Measurements from ENCODE around the gene CASS4.

DNA sequence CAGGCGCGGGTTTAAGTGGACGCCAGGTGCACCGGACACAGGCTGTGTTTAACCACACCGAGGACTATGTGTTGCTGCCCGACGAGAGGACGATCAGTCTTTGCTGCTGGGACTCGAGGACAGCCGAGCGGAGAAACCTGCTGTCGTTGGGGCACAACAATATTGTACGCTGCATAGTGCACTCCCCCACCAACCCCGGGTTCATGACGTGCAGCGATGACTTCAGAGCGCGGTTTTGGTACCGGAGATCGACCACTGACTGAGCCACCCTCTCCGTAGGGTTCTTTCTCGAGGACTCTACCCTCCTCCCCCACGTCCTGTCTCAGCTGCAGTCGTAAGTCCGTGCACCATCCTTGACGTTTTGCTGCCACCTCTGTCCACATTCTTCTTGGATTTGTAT is 8.6 kb upstream of the CASS4 start:
- no peak for TF ChIP-seq POLR2A (IDR thresholded peaks at IDR 0.05; ENCODE audit: low read depth, low read length)
- TF ChIP-seq, protein P1, sequence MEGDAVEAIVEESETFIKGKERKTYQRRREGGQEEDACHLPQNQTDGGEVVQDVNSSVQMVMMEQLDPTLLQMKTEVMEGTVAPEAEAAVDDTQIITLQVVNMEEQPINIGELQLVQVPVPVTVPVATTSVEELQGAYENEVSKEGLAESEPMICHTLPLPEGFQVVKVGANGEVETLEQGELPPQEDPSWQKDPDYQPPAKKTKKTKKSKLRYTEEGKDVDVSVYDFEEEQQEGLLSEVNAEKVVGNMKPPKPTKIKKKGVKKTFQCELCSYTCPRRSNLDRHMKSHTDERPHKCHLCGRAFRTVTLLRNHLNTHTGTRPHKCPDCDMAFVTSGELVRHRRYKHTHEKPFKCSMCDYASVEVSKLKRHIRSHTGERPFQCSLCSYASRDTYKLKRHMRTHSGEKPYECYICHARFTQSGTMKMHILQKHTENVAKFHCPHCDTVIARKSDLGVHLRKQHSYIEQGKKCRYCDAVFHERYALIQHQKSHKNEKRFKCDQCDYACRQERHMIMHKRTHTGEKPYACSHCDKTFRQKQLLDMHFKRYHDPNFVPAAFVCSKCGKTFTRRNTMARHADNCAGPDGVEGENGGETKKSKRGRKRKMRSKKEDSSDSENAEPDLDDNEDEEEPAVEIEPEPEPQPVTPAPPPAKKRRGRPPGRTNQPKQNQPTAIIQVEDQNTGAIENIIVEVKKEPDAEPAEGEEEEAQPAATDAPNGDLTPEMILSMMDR (IDR thresholded peaks at IDR 0.05; ENCODE audit: extremely low read depth in 1 of 2, insufficient read depth in 1 of 2, low read depth in 1 of 2, low read length in 2 of 2), result no peak
- no peak for TF ChIP-seq POLR2AphosphoS5 (IDR thresholded peaks at IDR 0.05; ENCODE audit: insufficient read depth, low read depth, low read length)
- TF ChIP-seq FOS (IDR thresholded peaks at IDR 0.05; ENCODE audit: borderline replicate concordance, insufficient read depth, low read length), result no peak
